ENCODE measurements around the gene NFATC2.

The NFATC2 gene

DNA sequence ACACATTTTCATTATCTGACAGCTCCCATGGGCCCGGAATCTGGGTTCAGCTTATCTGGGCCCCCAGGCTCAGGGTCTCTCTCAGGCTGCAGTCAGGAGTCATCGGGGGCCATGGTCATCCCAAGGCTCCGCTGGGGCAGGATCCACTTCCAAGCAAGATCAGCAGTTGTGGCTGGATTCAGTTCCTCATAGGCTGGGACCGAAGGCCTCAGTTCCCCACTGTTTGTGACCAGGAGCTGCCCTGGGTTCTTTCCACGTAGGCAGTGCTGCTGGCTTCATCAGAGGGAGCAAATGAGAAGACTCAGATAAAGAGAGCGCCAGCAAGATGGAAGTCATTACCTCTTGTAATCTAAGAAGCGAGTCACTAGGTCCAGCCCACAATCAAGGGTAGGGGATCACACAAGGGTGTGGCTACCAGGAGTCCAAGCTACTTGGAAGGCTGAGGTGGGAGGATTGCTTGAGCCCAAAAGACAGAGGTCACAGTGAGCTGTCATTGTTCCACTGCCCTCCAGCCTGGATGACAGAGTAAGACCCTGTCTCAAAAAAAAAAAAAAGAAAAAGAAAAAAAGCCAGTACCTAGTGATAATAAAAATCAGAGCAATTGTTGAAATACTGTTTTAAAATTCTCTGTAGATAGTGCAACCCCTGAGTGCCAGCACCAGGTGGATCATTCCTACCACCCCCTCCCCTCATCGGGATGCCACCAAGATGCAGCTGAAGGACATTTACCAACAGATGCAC, 162.7 kb downstream of the NFATC2 start:
- no peak for DNase-seq (ENCODE audit: low read depth in 1 of 2, low spot score in 1 of 2)

DNA sequence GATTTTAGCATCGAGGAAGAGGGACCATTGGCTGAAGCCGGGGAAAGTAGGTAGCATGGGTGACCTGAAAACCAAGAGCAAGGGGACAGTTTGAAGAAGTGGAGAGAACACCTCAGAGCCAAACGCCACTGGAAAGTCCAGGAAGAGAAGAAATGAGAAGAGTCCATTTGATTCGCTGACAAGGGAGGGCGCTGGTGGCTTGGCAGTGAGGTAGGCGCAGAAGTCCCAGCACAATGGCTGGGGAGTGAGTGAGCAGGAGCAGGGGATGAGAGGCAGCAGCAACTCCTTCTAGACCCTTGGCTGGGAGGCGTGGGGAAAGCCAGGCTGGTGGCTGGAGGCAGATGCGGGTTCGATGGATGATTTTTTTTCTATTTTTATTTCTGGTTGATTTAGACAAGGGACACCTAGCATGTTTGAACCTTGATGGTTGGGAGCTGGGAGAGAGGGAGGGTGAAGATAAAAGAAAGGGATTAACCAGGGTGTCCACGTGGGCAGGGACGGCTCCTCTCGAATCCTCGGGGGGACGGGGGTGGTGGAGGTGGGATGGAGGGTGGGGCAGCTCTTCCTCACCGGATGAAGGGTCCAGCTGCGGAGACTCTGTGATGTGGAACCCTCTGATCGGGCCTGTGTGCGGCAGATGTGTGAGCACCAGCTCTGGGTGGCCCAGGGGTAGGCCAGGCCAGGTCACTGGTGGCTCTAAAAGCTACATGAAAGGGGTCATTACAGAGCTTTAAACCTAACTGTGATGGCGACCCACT, 164.2 kb downstream of the NFATC2 start:
- DNase-seq (ENCODE audit: low read depth in 1 of 2, low spot score in 1 of 2): no peak

DNA sequence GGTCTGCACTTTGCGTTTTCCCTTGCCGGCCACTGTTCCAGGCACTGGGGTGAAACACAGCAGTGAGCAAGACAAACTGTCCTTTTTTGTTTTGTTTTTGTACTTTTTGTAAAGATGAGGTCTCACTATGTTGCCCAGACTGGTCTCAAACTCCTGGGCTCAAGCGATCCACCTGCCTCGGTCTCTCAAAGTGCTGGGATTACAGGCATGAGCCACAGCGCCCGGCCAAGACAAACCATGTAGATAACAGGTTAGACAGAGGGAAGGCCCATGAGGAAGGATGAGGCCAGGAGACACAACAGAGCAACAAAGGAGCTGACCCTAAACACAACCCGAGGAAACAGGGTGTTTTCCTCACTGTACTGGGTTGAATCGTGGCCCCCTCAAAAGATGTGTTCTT, 165.4 kb downstream of the NFATC2 start:
- no peak for DNase-seq (ENCODE audit: low read depth in 1 of 2, low spot score in 1 of 2)

DNA sequence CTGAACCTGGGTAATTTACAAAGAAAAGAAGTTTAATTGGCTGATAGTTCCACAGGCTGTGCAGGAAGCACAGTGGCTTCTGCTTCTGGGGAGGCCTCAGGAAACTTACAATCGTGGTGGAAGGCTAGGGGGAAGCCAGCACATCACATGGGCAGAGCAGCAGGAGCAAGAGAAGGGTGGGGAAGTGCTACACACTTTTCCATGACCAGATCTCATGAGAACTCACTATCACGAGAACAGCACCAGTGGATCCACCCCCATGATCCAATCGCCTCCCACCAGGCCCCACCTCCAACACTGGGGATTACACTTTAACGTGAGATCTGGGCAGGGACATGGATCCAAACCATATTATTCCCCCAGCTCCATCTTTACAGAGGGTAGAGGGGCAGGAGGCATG, 166.4 kb downstream of the NFATC2 start:
- DNase-seq (ENCODE audit: low read depth in 1 of 2, low spot score in 1 of 2): no peak

DNA sequence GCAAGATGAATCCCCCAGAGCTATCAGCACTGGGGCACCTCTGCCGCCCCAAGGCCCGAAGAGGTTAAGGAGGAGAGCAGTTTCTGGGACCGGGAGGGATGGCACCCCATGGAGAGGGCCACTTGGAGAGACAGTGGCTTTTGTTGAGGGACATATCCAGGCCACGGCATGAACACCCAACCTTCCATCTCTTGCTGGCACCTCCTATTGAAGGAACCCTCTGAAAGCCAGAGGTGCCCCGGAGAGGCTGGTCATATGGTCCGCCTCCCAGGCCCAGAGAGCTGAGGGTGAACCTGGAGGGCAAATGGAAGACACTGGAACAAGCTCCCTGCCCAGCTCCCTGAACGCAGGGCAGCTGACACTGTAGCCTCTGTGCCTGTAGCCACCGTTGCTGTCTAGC, 167.0 kb downstream of the NFATC2 start:
- no peak for DNase-seq (ENCODE audit: low read depth in 1 of 2, low spot score in 1 of 2)

DNA sequence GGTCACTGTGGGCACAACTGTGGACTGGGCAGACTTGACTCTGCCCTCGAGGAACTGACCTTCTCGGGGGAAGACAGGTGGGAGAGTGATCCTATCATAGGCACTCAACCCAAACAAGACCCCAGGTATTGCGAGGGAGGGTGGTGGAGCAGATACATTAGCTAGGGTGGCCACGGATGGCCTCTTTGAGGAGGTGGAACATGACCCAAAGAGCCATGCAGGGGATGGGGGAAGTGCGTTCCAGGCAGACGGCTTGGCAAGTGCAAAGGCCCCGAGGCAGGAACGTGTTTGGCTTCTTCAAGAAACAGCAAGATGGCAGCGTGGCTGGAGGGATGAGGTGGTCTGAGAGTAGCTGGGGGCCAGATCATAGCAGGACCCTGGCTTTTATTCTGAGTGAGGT, 167.6 kb downstream of the NFATC2 start:
- no peak for DNase-seq (ENCODE audit: low read depth in 1 of 2, low spot score in 1 of 2)

DNA sequence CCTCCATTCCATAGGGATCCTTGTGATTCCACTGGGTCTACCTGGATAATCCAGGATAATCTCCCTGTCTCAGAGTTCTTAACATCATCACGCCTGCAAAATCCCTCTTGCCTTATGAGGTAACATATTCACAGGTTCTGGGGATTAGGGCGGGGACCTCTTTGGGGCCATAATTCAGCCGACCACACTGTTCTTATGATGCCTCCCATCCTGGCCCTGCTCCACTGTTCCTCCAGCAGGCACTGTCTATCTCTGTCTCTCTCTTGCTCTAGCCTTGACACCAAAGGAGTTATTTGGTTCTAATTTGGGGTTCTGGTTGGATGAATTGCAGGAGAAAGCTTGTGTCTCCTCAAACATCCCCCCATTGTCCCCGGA, 168.1 kb downstream of the NFATC2 start:
- DNase-seq (ENCODE audit: low read depth in 1 of 2, low spot score in 1 of 2): no peak

DNA sequence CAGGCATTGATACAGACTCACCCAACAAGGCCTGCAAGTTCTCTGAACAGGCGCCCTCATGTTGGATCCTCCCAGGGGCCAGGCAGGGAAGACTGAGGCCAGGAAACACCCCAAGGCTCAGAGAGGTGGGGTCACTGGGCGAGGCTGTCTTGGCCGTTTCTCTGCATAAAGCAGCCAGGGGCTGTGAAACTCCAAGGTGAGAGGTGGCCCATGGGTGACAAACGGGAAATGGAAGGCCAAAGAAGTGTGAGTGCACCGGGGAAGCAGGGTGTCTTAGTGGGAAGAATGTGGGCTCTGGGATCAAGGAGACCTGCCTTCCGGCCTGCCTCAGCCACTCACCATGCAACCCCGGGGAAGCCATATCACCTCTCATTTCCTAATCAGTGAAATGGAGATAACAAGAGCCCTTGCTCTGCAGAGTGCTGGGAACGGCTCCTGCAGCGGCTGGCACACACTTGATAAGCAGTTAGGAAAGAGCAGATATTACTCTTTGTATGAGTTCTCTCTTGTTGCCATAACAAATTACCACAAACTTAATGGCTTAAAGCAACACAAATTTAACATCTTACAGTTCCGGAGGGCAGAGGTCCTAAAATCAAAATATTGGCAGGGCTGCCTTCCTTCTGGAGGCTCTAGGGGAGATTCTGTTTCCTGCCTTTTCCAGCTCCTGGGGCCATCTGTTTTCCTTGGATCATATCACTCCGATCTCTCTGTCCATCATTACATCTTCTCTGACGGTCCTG, 168.6 kb downstream of the NFATC2 start:
- DNase-seq (ENCODE audit: low read depth in 1 of 2, low spot score in 1 of 2): no peak

DNA sequence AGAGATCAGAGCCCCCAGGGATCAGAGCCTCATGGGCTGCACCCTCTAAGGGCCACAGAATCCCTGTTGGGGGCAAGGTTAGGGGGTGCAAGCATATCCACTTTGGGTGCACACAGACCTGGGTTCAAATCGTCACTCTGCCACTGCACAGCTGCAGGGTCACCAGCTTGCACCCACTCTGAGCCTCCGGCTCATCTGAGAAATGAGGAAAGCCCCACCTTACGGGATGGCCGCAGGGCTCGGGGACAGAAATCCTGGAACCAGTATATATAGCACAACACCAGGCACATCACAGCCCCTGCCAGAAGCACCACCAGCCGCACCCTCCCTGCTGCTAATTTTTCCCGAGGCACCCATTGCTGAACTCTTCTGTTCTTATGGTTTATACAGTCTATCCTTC, 169.6 kb downstream of the NFATC2 start:
- no peak for DNase-seq (ENCODE audit: low read depth in 1 of 2, low spot score in 1 of 2)

DNA sequence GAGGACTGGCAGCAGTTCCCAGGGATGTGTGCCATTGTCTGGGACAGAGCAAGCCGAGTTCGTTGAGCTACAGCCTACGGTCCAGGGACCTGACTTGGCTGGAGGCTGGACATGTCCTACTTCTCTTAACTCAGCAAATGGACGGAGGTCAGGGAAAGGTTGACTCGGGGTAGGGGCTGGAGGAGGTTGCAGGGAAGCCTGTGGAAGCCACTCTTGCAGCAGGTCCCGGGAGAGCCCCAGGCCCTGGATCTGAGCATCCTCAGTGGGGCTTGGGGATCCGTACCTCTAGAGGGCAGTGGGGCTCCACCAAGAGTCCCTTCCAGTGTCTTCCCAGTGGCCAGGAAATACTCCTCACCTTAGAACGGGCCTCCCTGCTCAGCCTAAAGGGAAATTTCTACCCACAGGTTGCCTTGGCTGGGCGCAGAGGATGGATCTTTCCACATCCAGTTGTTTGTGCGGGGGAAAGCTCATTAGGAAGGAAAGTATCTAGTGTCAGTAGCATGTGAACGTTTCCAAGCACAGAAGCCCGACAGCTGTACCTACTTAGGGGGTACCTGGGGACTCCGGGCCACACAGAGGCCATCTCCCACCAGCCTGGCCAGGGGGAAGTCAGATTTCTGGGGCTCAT, 170.2 kb downstream of the NFATC2 start:
- DNase-seq (ENCODE audit: low read depth in 1 of 2, low spot score in 1 of 2): peak; percentile 20 to 44

DNA sequence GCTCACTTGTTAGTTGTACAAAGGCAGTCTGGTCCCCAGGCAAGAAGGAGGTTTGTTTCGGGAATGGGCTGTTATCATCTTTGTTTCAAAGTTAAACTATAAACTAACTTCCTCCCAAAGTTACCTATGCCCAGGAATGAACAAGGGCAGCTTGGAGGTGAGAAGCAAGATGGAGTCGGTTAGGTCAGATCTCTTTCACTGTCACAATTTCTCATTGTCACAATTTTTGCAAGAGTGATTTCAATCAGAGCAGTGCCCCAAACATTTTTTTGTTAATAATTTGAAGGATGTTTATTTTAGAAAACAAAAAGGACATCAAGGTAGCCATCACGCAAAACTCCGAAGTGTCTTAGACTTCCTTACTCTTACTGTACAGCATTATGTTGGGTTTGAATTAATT, 170.8 kb downstream of the NFATC2 start:
- no peak for DNase-seq (ENCODE audit: low read depth in 1 of 2, low spot score in 1 of 2)

DNA sequence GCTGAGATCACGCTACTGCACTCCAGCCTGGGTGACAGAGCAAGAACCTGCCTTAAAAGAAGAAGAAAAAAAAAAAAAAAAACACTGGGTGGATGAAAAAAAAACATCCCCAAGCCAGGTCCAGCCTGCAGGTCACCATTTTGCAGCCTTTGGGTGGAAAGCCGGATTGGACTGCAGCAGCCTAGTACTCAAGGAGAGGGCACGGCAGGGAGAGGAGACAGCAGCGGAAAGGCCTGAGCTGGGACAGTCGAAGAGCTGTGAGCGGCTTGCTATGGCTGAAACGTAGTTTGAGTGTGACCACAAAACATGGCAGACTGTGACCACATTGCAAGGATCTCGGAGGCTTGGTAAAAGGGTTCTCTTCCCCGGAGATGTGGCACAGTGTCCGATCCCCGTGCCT, 173.0 kb downstream of the NFATC2 start:
- no peak for DNase-seq (ENCODE audit: low read depth in 1 of 2, low spot score in 1 of 2)

DNA sequence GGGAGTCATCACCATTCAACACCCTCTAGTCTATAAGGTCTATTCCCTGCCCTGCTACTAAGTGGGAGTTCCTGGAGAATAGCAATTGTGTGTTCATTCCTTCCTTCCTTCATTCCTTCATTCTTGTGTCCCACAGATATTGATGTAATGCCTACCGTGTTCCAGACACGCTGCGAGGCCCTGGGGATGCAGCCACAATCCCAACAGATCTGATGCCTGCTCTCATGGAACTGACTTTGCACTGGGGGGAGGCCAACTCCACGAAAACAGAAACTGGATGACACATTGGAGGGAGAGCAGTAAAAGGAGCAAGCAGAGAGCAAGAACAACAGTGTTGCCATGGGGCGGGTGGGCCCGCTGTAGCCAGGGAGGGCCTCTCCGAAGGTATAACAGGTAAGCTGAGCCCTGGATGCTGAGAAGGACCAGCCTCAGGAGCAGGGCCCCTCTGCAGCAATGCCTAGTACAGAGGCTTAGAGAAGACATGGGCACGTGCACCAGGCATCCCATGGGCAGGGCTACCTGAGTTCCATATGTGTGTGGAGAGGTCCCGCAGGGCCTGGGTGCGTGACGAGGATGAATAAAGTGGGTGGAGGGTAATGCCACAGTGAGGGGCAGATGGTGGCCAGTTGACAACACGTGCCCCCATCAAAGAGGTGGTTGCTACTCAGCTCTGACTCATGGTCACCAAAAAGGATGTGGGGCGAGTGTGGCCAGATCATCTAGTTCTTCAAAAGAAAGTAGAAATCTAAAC, 173.9 kb downstream of the NFATC2 start:
- DNase-seq (ENCODE audit: low read depth in 1 of 2, low spot score in 1 of 2): no peak

DNA sequence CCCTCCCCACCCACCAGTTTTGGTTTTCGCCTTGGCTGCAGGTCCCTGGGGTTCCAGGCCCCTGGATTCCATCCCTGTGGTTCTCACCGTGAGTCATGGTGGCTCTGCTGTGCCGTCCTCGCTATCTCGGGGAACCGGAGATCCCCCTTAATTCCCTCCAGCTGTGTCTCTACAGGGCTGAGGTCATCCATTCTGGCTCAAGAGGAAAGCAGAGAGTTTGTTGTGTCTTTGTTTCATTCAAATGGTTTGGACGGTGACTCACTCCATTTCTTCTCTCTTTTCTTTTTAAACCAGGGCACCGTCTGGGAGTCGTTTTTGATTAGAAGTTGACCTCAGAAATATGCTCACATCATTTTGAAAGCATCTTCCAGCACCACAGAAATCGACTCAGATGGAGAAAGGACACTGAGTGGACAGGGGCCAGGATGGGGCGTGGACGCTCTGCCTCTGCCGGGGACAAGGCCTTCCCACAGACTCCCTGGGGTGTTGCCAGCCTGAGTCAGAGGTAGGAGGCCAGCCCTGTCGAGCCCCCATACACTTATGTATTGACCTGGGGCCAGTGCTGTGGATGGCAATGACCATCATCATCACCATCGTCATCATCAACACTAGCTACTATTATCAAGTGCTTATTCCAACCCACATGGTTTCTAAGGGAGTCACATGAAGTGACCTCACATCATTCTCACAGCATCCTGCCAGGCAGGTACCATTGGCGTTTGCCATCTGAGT, 176.2 kb downstream of the NFATC2 start:
- no peak for DNase-seq (ENCODE audit: low read depth in 1 of 2, low spot score in 1 of 2)

DNA sequence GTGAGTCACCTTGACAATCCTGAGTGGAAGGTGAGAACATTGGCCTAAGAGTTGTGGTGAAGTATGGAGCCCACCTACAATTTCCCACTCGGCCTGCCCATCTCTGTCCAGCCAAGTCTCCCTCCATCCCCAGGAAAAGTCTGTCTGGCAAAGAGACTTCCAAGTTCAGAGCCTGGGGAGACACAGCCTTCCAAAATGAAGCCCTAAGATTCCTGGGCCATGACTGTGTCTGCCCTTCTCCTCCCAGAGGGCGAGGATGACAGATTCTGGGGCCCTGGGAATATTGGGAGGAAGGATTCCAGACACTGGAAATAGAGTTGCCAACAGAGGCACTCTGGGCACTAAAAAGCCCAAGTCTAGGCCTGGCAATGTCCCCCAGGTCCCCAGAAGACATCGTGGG, 176.8 kb downstream of the NFATC2 start:
- no peak for DNase-seq (ENCODE audit: low read depth in 1 of 2, low spot score in 1 of 2)

DNA sequence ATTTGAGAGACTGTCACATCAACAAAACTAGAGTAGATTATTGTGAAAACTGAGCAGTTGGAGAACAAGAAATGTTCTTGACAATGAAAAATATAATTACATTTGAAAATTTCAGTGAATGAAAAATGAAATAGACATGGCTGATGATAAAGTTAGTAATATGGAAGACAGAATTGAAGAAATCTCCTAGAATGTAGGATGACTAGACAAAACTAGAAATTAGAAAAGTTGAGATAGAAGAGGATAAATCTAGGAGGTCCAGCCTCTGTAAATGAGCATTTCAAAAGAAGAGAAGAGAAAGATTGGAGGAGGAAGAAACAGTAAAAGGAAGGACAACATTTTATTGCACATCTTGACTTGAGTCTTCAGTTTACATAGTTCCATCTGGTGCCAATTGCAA, 178.7 kb downstream of the NFATC2 start:
- no peak for DNase-seq (ENCODE audit: low read depth in 1 of 2, low spot score in 1 of 2)

DNA sequence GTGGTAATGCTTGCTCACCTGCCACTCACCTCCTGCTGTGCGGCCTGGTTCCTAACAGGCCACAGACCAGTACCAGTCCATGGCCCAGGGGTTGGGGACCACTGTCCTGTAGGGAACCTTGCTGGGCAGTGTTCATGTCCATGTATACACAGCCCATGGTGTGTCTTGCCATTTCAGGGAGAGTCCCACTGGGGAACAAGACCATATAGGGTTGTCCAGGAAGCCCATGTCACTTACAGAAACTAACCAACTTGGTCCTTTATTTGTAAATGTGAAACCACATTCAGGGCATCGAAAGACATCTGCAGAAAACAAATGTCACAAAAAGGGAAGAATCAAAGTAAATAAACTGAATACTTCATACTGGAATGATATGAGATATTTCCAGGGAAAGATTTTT, 179.1 kb downstream of the NFATC2 start:
- no peak for DNase-seq (ENCODE audit: low read depth in 1 of 2, low spot score in 1 of 2)

DNA sequence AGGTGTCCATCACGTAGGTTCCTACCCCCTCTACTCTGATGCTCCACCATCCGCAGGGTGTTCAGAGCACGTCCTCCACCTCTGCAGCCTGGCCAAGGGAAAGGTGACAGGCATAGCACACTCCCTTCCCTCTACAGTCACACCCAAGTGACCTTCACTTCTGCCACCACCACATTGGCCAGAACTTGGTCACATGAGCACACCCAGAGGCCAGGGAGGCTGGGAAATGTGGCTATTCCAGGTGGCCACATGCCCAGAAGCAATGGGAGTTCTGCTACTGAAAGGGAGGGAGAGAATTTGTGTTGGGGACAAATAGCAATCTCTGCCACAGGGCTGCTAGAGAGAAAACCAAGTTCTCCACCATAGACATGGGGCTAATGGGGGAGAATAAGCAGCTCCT, 180.3 kb downstream of the NFATC2 start:
- no peak for DNase-seq (ENCODE audit: low read depth in 1 of 2, low spot score in 1 of 2)

DNA sequence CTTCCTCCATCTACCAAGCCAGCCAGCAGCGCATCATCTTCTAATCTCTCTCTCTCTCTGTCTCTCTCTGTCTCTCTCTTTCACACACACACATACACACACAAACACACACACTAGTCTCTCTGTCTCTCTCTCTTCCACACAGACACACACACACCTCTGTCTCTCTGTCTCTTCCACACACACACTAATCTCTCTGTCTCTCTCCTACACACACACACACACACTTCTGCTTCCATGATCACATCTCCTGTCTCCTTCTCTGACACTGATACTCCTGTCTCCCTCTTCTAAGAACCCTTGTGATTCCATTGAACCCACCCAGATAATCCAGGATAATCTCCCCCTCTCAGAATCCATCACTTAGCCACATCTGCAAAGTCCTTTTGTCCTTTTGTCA, 181.3 kb downstream of the NFATC2 start:
- DNase-seq (ENCODE audit: low read depth in 1 of 2, low spot score in 1 of 2): no peak

DNA sequence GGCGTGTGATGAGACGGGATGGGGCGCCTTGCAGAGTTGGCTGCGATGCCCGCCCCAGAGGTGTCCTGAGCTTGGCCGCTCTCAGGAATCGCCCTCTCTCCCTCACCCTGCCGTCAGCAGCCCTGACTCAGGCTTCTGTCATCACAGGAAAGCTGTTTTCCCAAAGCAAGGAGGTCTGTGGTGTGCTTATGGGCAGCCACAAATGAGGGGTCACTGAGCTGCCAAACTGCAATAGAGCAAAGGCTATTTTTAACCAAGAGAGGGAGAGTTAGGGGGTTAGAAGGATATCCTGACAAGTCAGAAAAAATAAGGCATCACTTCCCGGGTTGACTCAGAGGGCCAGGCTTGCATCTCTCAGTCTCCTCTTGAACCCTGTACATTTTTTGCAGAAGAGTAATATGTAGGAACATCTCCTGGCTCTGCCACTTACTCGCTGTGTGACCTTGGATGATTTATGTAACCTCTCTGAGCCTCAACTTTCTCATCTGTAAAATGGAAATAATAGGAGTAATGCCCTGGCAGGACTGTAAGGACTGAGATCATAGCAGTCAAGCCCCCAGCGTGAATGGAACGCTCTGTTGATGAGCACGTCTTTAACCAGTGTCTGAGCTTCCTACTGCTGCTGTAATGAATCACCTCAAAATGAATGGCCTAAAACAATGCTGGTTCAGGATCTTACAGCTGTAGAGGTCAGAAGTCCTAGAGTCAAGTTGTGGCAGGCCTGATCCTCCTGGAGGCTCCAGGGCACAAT, 181.9 kb downstream of the NFATC2 start:
- no peak for DNase-seq (ENCODE audit: low read depth in 1 of 2, low spot score in 1 of 2)

All from stimulated activated CD4-positive, alpha-beta T cell treated with anti-CD3 and anti-CD28 coated beads, Interleukin-15, amount 100 ng/mL, for 1 hour (primary cell).